T-cell (primary cell): Measurements from ENCODE around the gene DTNBP1. TPM values are rescaled to one million over a fixed set of nuclear protein-coding genes. Genes with fewer than 3 reads are reported as not detected.

Experiments
- ATAC-seq, 4 experiments: fragments of 200-7000 bp in 3 of 4; fragments of 150-1000 bp in 1 of 4; cut with Tn5 transposase; replicated peaks in 1 of 4; 1 replicate in 3 of 4; 2 replicates in 1 of 4; pipeline ENCODE4 v1.10.0; 2021; ENCODE audit warnings: moderate library complexity in 3 of 4, mild to moderate bottlenecking in 2 of 4, moderate number of reproducible peaks in 1 of 4
- CTCF ChIA-PET, 2 donors: fragments of 300-600 bp; sonication (Branson Sonifier 250); formaldehyde crosslinking; loops; one replicate each; lab custom pipeline; 2022; ENCODE audit warnings: antibody characterized with exemption in 2 of 2; lab: Charles Lee
- POLR2A ChIA-PET, 2 donors: fragments of 300-600 bp; sonication (Branson Sonifier 250); formaldehyde crosslinking; loops; one replicate each; lab custom pipeline; 2022; ENCODE audit warnings: antibody characterized with exemption in 2 of 2; lab: Charles Lee
- DNase-seq, 35 experiments: peaks; one replicate each; pipeline versions ENCODE4 v3.0.0 to v3.0.0-alpha.2; 2013 to 2023
- H3K27ac ChIP-seq: one replicate; pipeline ENCODE4 v1.5.1; 2013; ENCODE audit warnings: low read length
- H3K27me3 ChIP-seq, 2 experiments: replicated peaks in 1 of 2; 1 replicate in 1 of 2; 2 replicates in 1 of 2; pipeline versions ENCODE4 v1.6.1 to v1.7.0; 2013; ENCODE audit warnings: low read length in 1 of 2, mixed read lengths in 1 of 2; ENCODE audit not compliant: control insufficient read depth in 2 of 2, insufficient read depth in 2 of 2; ENCODE audit errors: extremely low read depth in 1 of 2
- H3K36me3 ChIP-seq, 2 donors: 1 replicate in 1 of 2; 2 replicates in 1 of 2; pipeline versions ENCODE4 v1.6.1 to v1.7.0; 2013; ENCODE audit warnings: low read length in 1 of 2; ENCODE audit not compliant: control insufficient read depth in 2 of 2, insufficient read depth in 1 of 2; ENCODE audit errors: extremely low read depth in 1 of 2
- H3K4me1 ChIP-seq, 2 experiments: 1 replicate in 1 of 2; 2 replicates in 1 of 2; pipeline versions ENCODE4 v1.6.1 to v1.7.0; 2013; ENCODE audit warnings: low read length in 2 of 2, mixed read lengths in 1 of 2; ENCODE audit not compliant: insufficient read depth in 2 of 2, control insufficient read depth in 1 of 2; ENCODE audit errors: extremely low read depth in 1 of 2
- H3K4me3 ChIP-seq, 2 donors: 1 replicate in 1 of 2; 2 replicates in 1 of 2; pipeline versions ENCODE4 v1.5.1 to v1.7.0; 2013; ENCODE audit warnings: mild to moderate bottlenecking in 2 of 2, low read length in 1 of 2, moderate library complexity in 1 of 2; ENCODE audit not compliant: control insufficient read depth in 1 of 2; ENCODE audit errors: extremely low read depth in 1 of 2
- H3K9me3 ChIP-seq: 2 replicates; pipeline ENCODE4 v1.7.0; 2013
- H3K27ac Mint-ChIP-seq, 2 donors: one replicate each; pipeline ENCODE4 v1.8.0; 2020 to 2021; ENCODE audit warnings: mild to moderate bottlenecking in 2 of 2, mixed read lengths in 2 of 2
- H3K27me3 Mint-ChIP-seq, 2 donors: one replicate each; pipeline ENCODE4 v1.8.0; 2021 to 2022; ENCODE audit warnings: mixed read lengths in 2 of 2
- H3K36me3 Mint-ChIP-seq: one replicate; pipeline ENCODE4 v1.8.0; 2021; ENCODE audit warnings: mixed read lengths
- H3K4me1 Mint-ChIP-seq, 3 donors: one replicate each; pipeline ENCODE4 v1.8.0; 2020 to 2022; ENCODE audit warnings: mixed read lengths in 3 of 3, mild to moderate bottlenecking in 1 of 3
- H3K4me3 Mint-ChIP-seq, 3 donors: one replicate each; pipeline ENCODE4 v1.8.0; 2020 to 2022; ENCODE audit warnings: mild to moderate bottlenecking in 3 of 3, mixed read lengths in 3 of 3, moderate library complexity in 3 of 3
- H3K9me3 Mint-ChIP-seq, 3 donors: one replicate each; pipeline ENCODE4 v1.8.0; 2020 to 2022; ENCODE audit warnings: mixed read lengths in 3 of 3
- WGBS: methylation state at CpG from one replicate; pipeline ENCODE4 v1.1.5; 2013; ENCODE audit warnings: missing lambda C conversion rate; ENCODE audit not compliant: insufficient coverage; 5-methylcytosine and 5-hydroxymethylcytosine counted together
- total RNA-seq, 35 experiments: library from RNA in 6 of 35; stranded (reverse) in 6 of 35; fragments of 120-200 nt in 1 of 35; gene quantifications; one replicate each; pipeline versions ENCODE4 v1.2.1 to v1.2.4 and lab custom pipeline; 2013 to 2026

The DTNBP1 gene
- total RNA-seq, 5 donors from 2014 or later (not counting 1 experiment from before 2014, with no cell fraction given) = 18.7 to 25.4 (median 19.9) TPM

- Mint-ChIP-seq H3K27me3 (no peaks in the 10 kb centered on the region), H3K9me3 (no peaks in the 10 kb centered on the region), H3K4me3 (no peak overlapping the region), H3K36me3 (peaks cover 10% of the 10 kb centered on the region), H3K4me1 (peaks cover 20 to 34% (median 25%) of the 10 kb centered on the region in 3 donors), H3K27ac (peak overlapping the region in 1 of 2 donors; percentile 26)
- no peak overlapping the region for H3K27ac ChIP-seq
- H3K4me3 ChIP-seq = no peak overlapping the region
- H3K4me1 ChIP-seq = no peaks in the 10 kb centered on the region
- ChIA-PET CTCF (no interaction called here), POLR2A (no interaction called here)
- no peaks in the 10 kb centered on the region for H3K36me3 ChIP-seq
- no peak for ATAC-seq
- DNase-seq = no peak
- no peaks in the 10 kb centered on the region for H3K27me3 ChIP-seq
- no peaks in the 10 kb centered on the region for H3K9me3 ChIP-seq
- 92% methylated on average over 1 of the region's 1 CpG for WGBS
These were observed 106.1 kb downstream of the DTNBP1 start for GRCh38 chr6:15556711-15557110.

- WGBS = no CpG with 5 or more reads among the region's 5 CpGs
- Histone ChIP-seq H3K36me3 (no peaks in the 10 kb centered on the region), H3K9me3 (no peaks in the 10 kb centered on the region), H3K4me3 (no peak overlapping the region), H3K27me3 (no peaks in the 10 kb centered on the region), H3K27ac (no peak overlapping the region), H3K4me1 (no peaks in the 10 kb centered on the region)
- Mint-ChIP-seq H3K36me3 (peaks cover 10% of the 10 kb centered on the region), H3K9me3 (no peaks in the 10 kb centered on the region), H3K27ac (no peak overlapping the region), H3K4me3 (no peak overlapping the region), H3K27me3 (no peaks in the 10 kb centered on the region), H3K4me1 (peaks cover 27 to 42% (median 36%) of the 10 kb centered on the region in 3 donors)
- ATAC-seq = no peak
- ChIA-PET POLR2A (no interaction called here), CTCF (no interaction called here)
- no peak for DNase-seq
These were observed 107.5 kb downstream of the DTNBP1 start for GRCh38 chr6:15555101-15556038.

- POLR2A ChIA-PET = no interaction called here
- no peak overlapping the region for H3K27ac Mint-ChIP-seq
- no peaks in the 10 kb centered on the region for H3K9me3 ChIP-seq
These were observed 108.1 kb downstream of the DTNBP1 start for GRCh38 chr6:15554728-15555100.

GRCh38 chr6:15553736-15554294 lies 109.0 kb downstream of the DTNBP1 start:
- ChIA-PET CTCF (no interaction called here), POLR2A (no interaction called here)
- Mint-ChIP-seq H3K27me3 (no peaks in the 10 kb centered on the region), H3K9me3 (no peaks in the 10 kb centered on the region), H3K36me3 (peaks cover 7% of the 10 kb centered on the region), H3K4me1 (peaks cover 32 to 48% (median 37%) of the 10 kb centered on the region in 3 donors), H3K27ac (no peak overlapping the region), H3K4me3 (no peak overlapping the region)
- H3K27ac ChIP-seq = no peak overlapping the region
- H3K4me3 ChIP-seq = no peak overlapping the region
- no peak for DNase-seq
- H3K36me3 ChIP-seq = no peaks in the 10 kb centered on the region
- H3K9me3 ChIP-seq = no peaks in the 10 kb centered on the region
- H3K27me3 ChIP-seq = no peaks in the 10 kb centered on the region
- WGBS = 100% methylated on average over 1 of the region's 4 CpGs
- ATAC-seq = no peak
- H3K4me1 ChIP-seq = no peaks in the 10 kb centered on the region

More at GRCh38 chr6:15554728-15555100, 108.1 kb downstream of the DTNBP1 start:
- Histone ChIP-seq H3K4me3 (no peak overlapping the region), H3K27me3 (no peaks in the 10 kb centered on the region), H3K4me1 (no peaks in the 10 kb centered on the region), H3K36me3 (no peaks in the 10 kb centered on the region), H3K27ac (no peak overlapping the region)
- H3K4me1 Mint-ChIP-seq = peaks cover 30 to 44% (median 37%) of the 10 kb centered on the region in 3 donors
- H3K9me3 Mint-ChIP-seq = no peaks in the 10 kb centered on the region
- no peaks in the 10 kb centered on the region for H3K27me3 Mint-ChIP-seq
- WGBS = 98% methylated on average over 5 of the region's 6 CpGs
- DNase-seq (no peak), ATAC-seq (no peak)
- H3K4me3 Mint-ChIP-seq = no peak overlapping the region
- CTCF ChIA-PET = interaction anchor here in 1 of 2 donors (0.6 kb wide), 1 partner anchor 92 kb away, joined by 3 read pairs; no protein-coding TSS in a partner anchor
- H3K36me3 Mint-ChIP-seq = peaks cover 10% of the 10 kb centered on the region

GRCh38 chr6:15553031-15553430 lies 109.8 kb downstream of the DTNBP1 start:
- ChIA-PET CTCF (no interaction called here), POLR2A (interaction anchor here in 1 of 2 donors (0.8 kb wide), 1 partner anchor 23 kb away, joined by 3 read pairs; no protein-coding TSS in a partner anchor)
- Histone ChIP-seq H3K36me3 (no peaks in the 10 kb centered on the region), H3K27ac (no peak overlapping the region), H3K4me3 (no peak overlapping the region), H3K9me3 (no peaks in the 10 kb centered on the region), H3K4me1 (no peaks in the 10 kb centered on the region), H3K27me3 (no peaks in the 10 kb centered on the region)
- H3K27me3 Mint-ChIP-seq = no peaks in the 10 kb centered on the region
- H3K4me3 Mint-ChIP-seq = no peak overlapping the region
- WGBS = no CpG with 5 or more reads among the region's 2 CpGs
- peak overlapping the region in 1 of 2 donors; percentile 34 for H3K27ac Mint-ChIP-seq
- no peak for DNase-seq
- no peak for ATAC-seq
- no peaks in the 10 kb centered on the region for H3K9me3 Mint-ChIP-seq
- H3K36me3 Mint-ChIP-seq = peaks cover 6% of the 10 kb centered on the region
- H3K4me1 Mint-ChIP-seq = peaks cover 32 to 48% (median 37%) of the 10 kb centered on the region in 3 donors

- Mint-ChIP-seq H3K27me3 (no peaks in the 10 kb centered on the region), H3K36me3 (peaks cover 4% of the 10 kb centered on the region), H3K9me3 (no peaks in the 10 kb centered on the region), H3K27ac (no peak overlapping the region), H3K4me3 (no peak overlapping the region), H3K4me1 (peaks cover 29 to 44% (median 35%) of the 10 kb centered on the region in 3 donors)
- POLR2A ChIA-PET = no interaction called here
- Histone ChIP-seq H3K36me3 (no peaks in the 10 kb centered on the region), H3K4me3 (no peak overlapping the region), H3K27ac (no peak overlapping the region), H3K27me3 (no peaks in the 10 kb centered on the region), H3K9me3 (no peaks in the 10 kb centered on the region), H3K4me1 (no peaks in the 10 kb centered on the region)
- ATAC-seq (no peak), DNase-seq (no peak)
- 68% methylated on average over 6 of the region's 6 CpGs for whole genome bisulfite sequencing
- CTCF ChIA-PET = no interaction called here
These were observed 111.0 kb downstream of the DTNBP1 start for GRCh38 chr6:15551798-15552197.
